ENCODE results near the gene ACSL1. TPM values are rescaled to one million over a fixed set of nuclear protein-coding genes. Genes with fewer than 3 reads are reported as not detected.

ACSL1 gene
- total and polyA plus RNA-seq, 2 of the 8 experiments (the other 6 are each of a cell fraction or from before 2014, with no cell fraction given), result 2.3 to 8.7 TPM

DNA sequence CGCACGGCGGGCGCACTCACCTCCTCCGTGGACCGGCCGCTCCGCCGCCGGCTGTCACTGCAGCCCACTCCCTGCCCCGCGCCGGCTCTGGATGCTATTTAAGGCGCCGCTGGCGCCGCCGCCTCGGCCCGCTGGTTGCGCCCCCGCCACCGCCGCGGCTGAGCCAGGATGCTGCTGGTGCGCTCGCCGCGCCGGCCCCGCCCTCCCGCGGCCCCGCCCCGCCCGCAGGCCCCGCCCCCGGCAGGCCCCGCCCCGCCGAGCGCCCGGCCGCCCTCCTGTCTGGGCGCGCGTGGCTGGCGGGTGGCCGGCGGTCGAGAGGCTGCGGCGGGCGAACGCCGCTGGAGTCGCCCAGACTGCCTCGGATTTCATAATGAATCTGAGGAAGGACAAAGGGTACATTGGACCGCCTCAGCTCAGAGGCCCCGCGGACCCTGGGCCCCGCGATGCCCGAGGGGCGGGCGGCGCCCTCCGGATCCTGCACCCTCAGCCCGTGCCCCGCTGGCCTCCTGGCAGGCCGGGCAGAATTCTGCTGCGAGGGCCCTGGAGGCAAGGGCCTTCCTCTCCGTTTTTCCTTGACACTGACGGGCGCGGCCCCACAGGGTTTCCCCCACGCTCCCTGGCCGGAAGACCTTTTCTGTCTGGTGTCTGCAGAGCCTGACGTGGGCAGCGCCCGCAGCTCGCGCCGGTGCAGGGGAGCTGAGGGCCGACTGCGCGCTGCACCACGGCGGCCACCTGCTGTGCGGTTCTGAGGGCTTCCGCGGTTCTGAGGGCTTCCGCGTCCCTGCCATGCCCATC is at the start of gene ACSL1 (continued):
- TF ChIP-seq, protein P1, sequence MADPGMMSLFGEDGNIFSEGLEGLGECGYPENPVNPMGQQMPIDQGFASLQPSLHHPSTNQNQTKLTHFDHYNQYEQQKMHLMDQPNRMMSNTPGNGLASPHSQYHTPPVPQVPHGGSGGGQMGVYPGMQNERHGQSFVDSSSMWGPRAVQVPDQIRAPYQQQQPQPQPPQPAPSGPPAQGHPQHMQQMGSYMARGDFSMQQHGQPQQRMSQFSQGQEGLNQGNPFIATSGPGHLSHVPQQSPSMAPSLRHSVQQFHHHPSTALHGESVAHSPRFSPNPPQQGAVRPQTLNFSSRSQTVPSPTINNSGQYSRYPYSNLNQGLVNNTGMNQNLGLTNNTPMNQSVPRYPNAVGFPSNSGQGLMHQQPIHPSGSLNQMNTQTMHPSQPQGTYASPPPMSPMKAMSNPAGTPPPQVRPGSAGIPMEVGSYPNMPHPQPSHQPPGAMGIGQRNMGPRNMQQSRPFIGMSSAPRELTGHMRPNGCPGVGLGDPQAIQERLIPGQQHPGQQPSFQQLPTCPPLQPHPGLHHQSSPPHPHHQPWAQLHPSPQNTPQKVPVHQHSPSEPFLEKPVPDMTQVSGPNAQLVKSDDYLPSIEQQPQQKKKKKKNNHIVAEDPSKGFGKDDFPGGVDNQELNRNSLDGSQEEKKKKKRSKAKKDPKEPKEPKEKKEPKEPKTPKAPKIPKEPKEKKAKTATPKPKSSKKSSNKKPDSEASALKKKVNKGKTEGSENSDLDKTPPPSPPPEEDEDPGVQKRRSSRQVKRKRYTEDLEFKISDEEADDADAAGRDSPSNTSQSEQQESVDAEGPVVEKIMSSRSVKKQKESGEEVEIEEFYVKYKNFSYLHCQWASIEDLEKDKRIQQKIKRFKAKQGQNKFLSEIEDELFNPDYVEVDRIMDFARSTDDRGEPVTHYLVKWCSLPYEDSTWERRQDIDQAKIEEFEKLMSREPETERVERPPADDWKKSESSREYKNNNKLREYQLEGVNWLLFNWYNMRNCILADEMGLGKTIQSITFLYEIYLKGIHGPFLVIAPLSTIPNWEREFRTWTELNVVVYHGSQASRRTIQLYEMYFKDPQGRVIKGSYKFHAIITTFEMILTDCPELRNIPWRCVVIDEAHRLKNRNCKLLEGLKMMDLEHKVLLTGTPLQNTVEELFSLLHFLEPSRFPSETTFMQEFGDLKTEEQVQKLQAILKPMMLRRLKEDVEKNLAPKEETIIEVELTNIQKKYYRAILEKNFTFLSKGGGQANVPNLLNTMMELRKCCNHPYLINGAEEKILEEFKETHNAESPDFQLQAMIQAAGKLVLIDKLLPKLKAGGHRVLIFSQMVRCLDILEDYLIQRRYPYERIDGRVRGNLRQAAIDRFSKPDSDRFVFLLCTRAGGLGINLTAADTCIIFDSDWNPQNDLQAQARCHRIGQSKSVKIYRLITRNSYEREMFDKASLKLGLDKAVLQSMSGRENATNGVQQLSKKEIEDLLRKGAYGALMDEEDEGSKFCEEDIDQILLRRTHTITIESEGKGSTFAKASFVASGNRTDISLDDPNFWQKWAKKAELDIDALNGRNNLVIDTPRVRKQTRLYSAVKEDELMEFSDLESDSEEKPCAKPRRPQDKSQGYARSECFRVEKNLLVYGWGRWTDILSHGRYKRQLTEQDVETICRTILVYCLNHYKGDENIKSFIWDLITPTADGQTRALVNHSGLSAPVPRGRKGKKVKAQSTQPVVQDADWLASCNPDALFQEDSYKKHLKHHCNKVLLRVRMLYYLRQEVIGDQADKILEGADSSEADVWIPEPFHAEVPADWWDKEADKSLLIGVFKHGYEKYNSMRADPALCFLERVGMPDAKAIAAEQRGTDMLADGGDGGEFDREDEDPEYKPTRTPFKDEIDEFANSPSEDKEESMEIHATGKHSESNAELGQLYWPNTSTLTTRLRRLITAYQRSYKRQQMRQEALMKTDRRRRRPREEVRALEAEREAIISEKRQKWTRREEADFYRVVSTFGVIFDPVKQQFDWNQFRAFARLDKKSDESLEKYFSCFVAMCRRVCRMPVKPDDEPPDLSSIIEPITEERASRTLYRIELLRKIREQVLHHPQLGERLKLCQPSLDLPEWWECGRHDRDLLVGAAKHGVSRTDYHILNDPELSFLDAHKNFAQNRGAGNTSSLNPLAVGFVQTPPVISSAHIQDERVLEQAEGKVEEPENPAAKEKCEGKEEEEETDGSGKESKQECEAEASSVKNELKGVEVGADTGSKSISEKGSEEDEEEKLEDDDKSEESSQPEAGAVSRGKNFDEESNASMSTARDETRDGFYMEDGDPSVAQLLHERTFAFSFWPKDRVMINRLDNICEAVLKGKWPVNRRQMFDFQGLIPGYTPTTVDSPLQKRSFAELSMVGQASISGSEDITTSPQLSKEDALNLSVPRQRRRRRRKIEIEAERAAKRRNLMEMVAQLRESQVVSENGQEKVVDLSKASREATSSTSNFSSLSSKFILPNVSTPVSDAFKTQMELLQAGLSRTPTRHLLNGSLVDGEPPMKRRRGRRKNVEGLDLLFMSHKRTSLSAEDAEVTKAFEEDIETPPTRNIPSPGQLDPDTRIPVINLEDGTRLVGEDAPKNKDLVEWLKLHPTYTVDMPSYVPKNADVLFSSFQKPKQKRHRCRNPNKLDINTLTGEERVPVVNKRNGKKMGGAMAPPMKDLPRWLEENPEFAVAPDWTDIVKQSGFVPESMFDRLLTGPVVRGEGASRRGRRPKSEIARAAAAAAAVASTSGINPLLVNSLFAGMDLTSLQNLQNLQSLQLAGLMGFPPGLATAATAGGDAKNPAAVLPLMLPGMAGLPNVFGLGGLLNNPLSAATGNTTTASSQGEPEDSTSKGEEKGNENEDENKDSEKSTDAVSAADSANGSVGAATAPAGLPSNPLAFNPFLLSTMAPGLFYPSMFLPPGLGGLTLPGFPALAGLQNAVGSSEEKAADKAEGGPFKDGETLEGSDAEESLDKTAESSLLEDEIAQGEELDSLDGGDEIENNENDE (IDR thresholded peaks at IDR 0.05; ENCODE audit: insufficient replicate concordance, low read length), result no peak
- peak; percentile 39; the same call in 1 of the 2 replicates for TF ChIP-seq TAF1 (IDR thresholded peaks at IDR 0.05; ENCODE audit: low read depth, low read length)
- TF ChIP-seq POU5F1 (IDR thresholded peaks at IDR 0.05; ENCODE audit: low read depth, low read length), result no peak
- peak; percentile 98 for TF ChIP-seq KDM4A (IDR thresholded peaks at IDR 0.05; ENCODE audit: low read depth, low read length, severe bottlenecking)
- TF ChIP-seq JUND (IDR thresholded peaks at IDR 0.05; ENCODE audit: low read length), result no peak
- no peak for TF ChIP-seq POLR2A (IDR thresholded peaks at IDR 0.05; ENCODE audit: control extremely low read depth in 1 of 2, low read depth in 2 of 2, low read length in 2 of 2)
- no peak for TF ChIP-seq BCL11A (IDR thresholded peaks at IDR 0.05; ENCODE audit: low read depth in 2 of 2, low read length in 2 of 2)
- TF ChIP-seq, protein P2, sequence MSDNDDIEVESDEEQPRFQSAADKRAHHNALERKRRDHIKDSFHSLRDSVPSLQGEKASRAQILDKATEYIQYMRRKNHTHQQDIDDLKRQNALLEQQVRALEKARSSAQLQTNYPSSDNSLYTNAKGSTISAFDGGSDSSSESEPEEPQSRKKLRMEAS (IDR thresholded peaks at IDR 0.05), result peak; percentile 60
- 0 out of 2 replicates have a peak, but pooled peaks have one; percentile 36 for TF ChIP-seq PHF8 (conservative IDR thresholded peaks at IDR 0.05; ENCODE audit: low read depth, low read length)
- TF ChIP-seq ZNF274 (IDR thresholded peaks at IDR 0.05; ENCODE audit: borderline replicate concordance, extremely low read depth, low read length), result no peak
- no peak for TF ChIP-seq YY1 (IDR thresholded peaks at IDR 0.05; ENCODE audit: low read depth, low read length)

Measured in H1 (cell line).